ENCODE results near the gene DLEC1.
"Not testable (repeated sequence)": the region's sequence is repeated elsewhere in the genome, so short reads cannot be mapped to it uniquely, and the experiment has no call there.

The DLEC1 gene

GRCh38 chr3:38085311-38085942 lies 46.4 kb downstream of the DLEC1 start:
- no peak for DNase-seq

GRCh38 chr3:38085943-38086324 lies 46.9 kb downstream of the DLEC1 start:
- DNase-seq: no peak

- no peak for DNase-seq
Observed at GRCh38 chr3:38086496-38086895, 47.5 kb downstream of the DLEC1 start.

GRCh38 chr3:38087278-38087677 lies 48.3 kb downstream of the DLEC1 start:
- DNase-seq: not testable (repeated sequence)

- no peak for DNase-seq
Observed at GRCh38 chr3:38088126-38089078, 49.4 kb downstream of the DLEC1 start.

- no peak for DNase-seq
Observed at GRCh38 chr3:38089163-38089562, 50.2 kb downstream of the DLEC1 start.

GRCh38 chr3:38090453-38090852 lies 51.4 kb downstream of the DLEC1 start:
- no peak for DNase-seq

GRCh38 chr3:38094999-38095398 lies 56.0 kb downstream of the DLEC1 start:
- DNase-seq: no peak

GRCh38 chr3:38095669-38096483 lies 56.9 kb downstream of the DLEC1 start:
- no peak for DNase-seq

GRCh38 chr3:38097446-38098375 lies 58.7 kb downstream of the DLEC1 start:
- DNase-seq: no peak

GRCh38 chr3:38098376-38098723 lies 59.3 kb downstream of the DLEC1 start:
- DNase-seq: no peak

- no peak for DNase-seq
Observed at GRCh38 chr3:38099518-38099917, 60.5 kb downstream of the DLEC1 start.

GRCh38 chr3:38100498-38100897 lies 61.5 kb downstream of the DLEC1 start:
- DNase-seq: no peak

GRCh38 chr3:38101811-38102443 lies 62.9 kb downstream of the DLEC1 start:
- no peak for DNase-seq

GRCh38 chr3:38102444-38102814 lies 63.4 kb downstream of the DLEC1 start:
- DNase-seq: no peak

- no peak for DNase-seq
Observed at GRCh38 chr3:38105525-38105924, 66.5 kb downstream of the DLEC1 start.

GRCh38 chr3:38107911-38108648 lies 69.1 kb downstream of the DLEC1 start:
- DNase-seq: no peak

GRCh38 chr3:38108649-38109579 lies 69.9 kb downstream of the DLEC1 start:
- DNase-seq: no peak

- no peak for DNase-seq
Observed at GRCh38 chr3:38109580-38110313, 70.7 kb downstream of the DLEC1 start.

Data from DMS79 treated with DMSO at 0.1 percent for 48 hours (cell line).